DND-41 (cell line): ENCODE results near the gene TAGAP.

Experiments
- EZH2 ChIP-seq: IDR thresholded peaks from 3 replicates; pipeline ENCODE4 v1.6.1; 2012; ENCODE audit warnings: borderline replicate concordance, low read depth, mild to moderate bottlenecking, moderate library complexity, low read length, inconsistent platforms; ENCODE audit not compliant: severe bottlenecking
- TF ChIP-seq, protein P1 (sequence below): IDR thresholded peaks from 2 replicates; pipeline ENCODE4 v1.5.1; 2012; ENCODE audit warnings: borderline replicate concordance, low read length, moderate library complexity, mild to moderate bottlenecking; ENCODE audit not compliant: poor library complexity, severe bottlenecking; ENCODE audit errors: extremely low read depth

DNA sequence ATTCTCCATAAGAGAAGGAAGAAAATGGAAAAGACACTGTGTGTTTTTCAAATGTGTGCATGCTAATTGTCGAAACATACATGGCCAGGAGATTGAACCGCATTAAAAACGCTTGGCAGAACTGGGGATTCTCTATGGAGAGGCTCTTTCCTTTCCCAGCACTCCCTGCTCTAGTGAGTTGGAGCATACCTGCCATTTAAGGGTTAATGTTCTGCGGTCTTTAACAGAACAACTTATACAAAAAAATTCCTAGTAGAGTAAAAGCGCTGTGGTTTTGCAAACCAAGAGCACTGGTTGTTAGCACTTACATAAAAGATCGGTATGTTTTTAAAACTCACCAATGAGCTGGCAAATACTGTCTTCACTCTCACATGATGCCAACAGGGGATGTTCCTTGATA, 1.5 kb downstream of the TAGAP start:
- TF ChIP-seq, protein P1, sequence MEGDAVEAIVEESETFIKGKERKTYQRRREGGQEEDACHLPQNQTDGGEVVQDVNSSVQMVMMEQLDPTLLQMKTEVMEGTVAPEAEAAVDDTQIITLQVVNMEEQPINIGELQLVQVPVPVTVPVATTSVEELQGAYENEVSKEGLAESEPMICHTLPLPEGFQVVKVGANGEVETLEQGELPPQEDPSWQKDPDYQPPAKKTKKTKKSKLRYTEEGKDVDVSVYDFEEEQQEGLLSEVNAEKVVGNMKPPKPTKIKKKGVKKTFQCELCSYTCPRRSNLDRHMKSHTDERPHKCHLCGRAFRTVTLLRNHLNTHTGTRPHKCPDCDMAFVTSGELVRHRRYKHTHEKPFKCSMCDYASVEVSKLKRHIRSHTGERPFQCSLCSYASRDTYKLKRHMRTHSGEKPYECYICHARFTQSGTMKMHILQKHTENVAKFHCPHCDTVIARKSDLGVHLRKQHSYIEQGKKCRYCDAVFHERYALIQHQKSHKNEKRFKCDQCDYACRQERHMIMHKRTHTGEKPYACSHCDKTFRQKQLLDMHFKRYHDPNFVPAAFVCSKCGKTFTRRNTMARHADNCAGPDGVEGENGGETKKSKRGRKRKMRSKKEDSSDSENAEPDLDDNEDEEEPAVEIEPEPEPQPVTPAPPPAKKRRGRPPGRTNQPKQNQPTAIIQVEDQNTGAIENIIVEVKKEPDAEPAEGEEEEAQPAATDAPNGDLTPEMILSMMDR: no peak
- TF ChIP-seq EZH2: no peak
